Heart left ventricle (tissue), 16 donors: ENCODE data around the gene GRIN2A. TPM values are rescaled to one million over a fixed set of nuclear protein-coding genes. Genes with fewer than 3 reads are reported as not detected.
A peak's percentile ranks its signal among the peaks of the same experiment; 100 is the strongest.

Experiments
- ATAC-seq, 4 donors: fragments of 200-7000 bp; cut with Tn5 transposase; one replicate each; pipeline ENCODE4 v1.9.1; 2020 to 2022; ENCODE audit warnings: moderate library complexity in 4 of 4, mild to moderate bottlenecking in 3 of 4, moderate number of reproducible peaks in 1 of 4
- DNase-seq, 5 donors: peaks; one replicate each; pipeline ENCODE4 v3.0.0-alpha.2; 2020
- H3K27ac ChIP-seq, 12 donors: fragments of 200-600 bp; sonication (generic) in 4 of 12; one replicate each; pipeline versions ENCODE4 v1.5.0 to v1.8.0; 2016 to 2022; ENCODE audit warnings: mild to moderate bottlenecking in 2 of 12
- H3K27me3 ChIP-seq, 9 donors: fragments of 200-600 bp; sonication (generic) in 2 of 9; one replicate each; pipeline versions ENCODE4 v1.5.1 to v1.8.0; 2016 to 2022; ENCODE audit warnings: mild to moderate bottlenecking in 3 of 9
- H3K36me3 ChIP-seq, 9 donors: fragments of 200-600 bp; sonication (generic) in 2 of 9; one replicate each; pipeline versions ENCODE4 v1.5.0 to v1.8.0; 2018 to 2022; ENCODE audit warnings: mild to moderate bottlenecking in 2 of 9
- H3K4me1 ChIP-seq, 12 donors: fragments of 200-600 bp; sonication (generic) in 4 of 12; one replicate each; pipeline versions ENCODE4 v1.5.0 to v1.8.0; 2016 to 2022; ENCODE audit warnings: mild to moderate bottlenecking in 3 of 12
- H3K4me3 ChIP-seq, 12 donors: fragments of 200-600 bp; sonication (generic) in 4 of 12; one replicate each; pipeline versions ENCODE4 v1.5.0 to v1.8.0; 2017 to 2022; ENCODE audit warnings: mild to moderate bottlenecking in 9 of 12, moderate library complexity in 4 of 12
- H3K9me3 ChIP-seq, 12 donors: fragments of 200-600 bp; sonication (generic) in 4 of 12; one replicate each; pipeline versions ENCODE4 v1.5.0 to v1.8.0; 2016 to 2022; ENCODE audit warnings: mild to moderate bottlenecking in 1 of 12
- CTCF ChIP-seq, 12 donors: fragments of 200-600 bp; sonication (generic) in 4 of 12; IDR thresholded peaks; one replicate each; pipeline versions ENCODE4 v1.5.0 to v1.8.0; 2018 to 2022; ENCODE audit warnings: antibody characterized with exemption in 12 of 12, mild to moderate bottlenecking in 5 of 12
- POLR2A ChIP-seq, 2 donors: fragments of 450-650 bp; IDR thresholded peaks; one replicate each; pipeline ENCODE4 v1.6.1; 2017; ENCODE audit warnings: antibody characterized with exemption in 2 of 2, mild to moderate bottlenecking in 2 of 2, moderate library complexity in 2 of 2
- WGBS, 4 donors: extraction: QIAGEN DNeasy Blood & Tissue Kit in 2 of 4; methylation state at CpG; one replicate each; pipeline versions ENCODE4 v1.1.5 to v1.1.7; 2013 to 2018; 5-methylcytosine and 5-hydroxymethylcytosine counted together
- intact Hi-C, 10 donors: fragments of 100-400 bp; cut with DNase I; formaldehyde crosslinking; loops; one replicate each; pipeline versions ENCODE4 v1.11.1 to v1.14.2; 2022
- polyA plus RNA-seq, 2 donors: library from polyadenylated mRNA; stranded (reverse); fragments of 200-250 nt; gene quantifications; one replicate each; pipeline ENCODE4 v1.2.3, GENCODE V29; 2013
- total RNA-seq, 9 donors: library from RNA; depleted of rRNA in 2 of 9; stranded (reverse); fragments of >200 nt in 2 of 9; fragmentation: NEBNext Ultra II Directional in 3 of 9; extraction: Animal tissue kit (Norgen Biotek cat#: 25700) in 3 of 9; gene quantifications; one replicate each; pipeline versions ENCODE4 v1.1.0 to v1.2.4, GENCODE V29; 2016 to 2023
- donor health status: ischemic (EF 13 %, LVEDD 7.1; RV severe dilation, severe dysfunction).
- donor health status: healthy with polysubstance abuse.
- donor health status: DM: no; HTN: yes; CAD: no.
- donor health status: DM: no; HTN: no; CAD: no.
- donor health status: ischemic (EF 25% LVEDD 6.9; RV normal size, moderate dysfunction).
- donor health status: ischemic (EF 25% LVEDD 5.7; RV mildly dilated, moderate dysfunction).
- donor health status: healthy.
- donor health status: DM: yes; HTN: yes; CAD: no.
- donor health status: ischemic (EF 35%, LVEDD 5.7; RV mildly dilated, moderate dysfunction).
- donor health status: nonischemic (EF 11% LVEDD 7.7; RV severe dilation, severe dysfunction).
- donor health status: DM: yes; HTN: yes; CAD: no.
- donor health status: PGD.
- donor health status: ischemic (EF 29% LVEDD 5.4; RV normal size, mild dysfunction).
- donor health status: nonischemic (EF 23%, LVEDD 6.1; RV moderate dilation, normal function).

The GRIN2A gene
- total and polyA plus RNA-seq, 11 donors = 0.01 to 4.6 (median 2.6) TPM

- H3K4me3 ChIP-seq = no peak overlapping the region
- 74 to 85% (median 79%) methylated on average over 8 of the region's 8 CpGs for WGBS, 4 donors
- no peak for ATAC-seq
- intact Hi-C loops = no loop called here
- no peak for DNase-seq
- H3K9me3 ChIP-seq = no peaks in the 10 kb centered on the region
- no peaks in the 10 kb centered on the region for H3K36me3 ChIP-seq
- no peak overlapping the region for H3K27ac ChIP-seq
- peaks cover 0 to 13% (median 2%) of the 10 kb centered on the region in 12 donors for H3K4me1 ChIP-seq
- no peaks in the 10 kb centered on the region for H3K27me3 ChIP-seq
- no peak for TF ChIP-seq CTCF (IDR thresholded peaks at IDR 0.05)
- no peak for TF ChIP-seq POLR2A (IDR thresholded peaks at IDR 0.05)
Measured at GRCh38 chr16:9907752-9908151, 274.5 kb downstream of the GRIN2A start.

GRCh38 chr16:9906218-9906617, 276.0 kb downstream of the GRIN2A start:
- 66 to 74% (median 73%) methylated on average over 3 of the region's 3 CpGs for WGBS, 4 donors
- Histone ChIP-seq H3K27me3 (no peaks in the 10 kb centered on the region), H3K4me3 (no peak overlapping the region), H3K36me3 (no peaks in the 10 kb centered on the region), H3K9me3 (no peaks in the 10 kb centered on the region), H3K27ac (no peak overlapping the region), H3K4me1 (peaks cover 0 to 13% (median 2%) of the 10 kb centered on the region in 12 donors)
- TF ChIP-seq POLR2A (IDR thresholded peaks at IDR 0.05) (no peak), CTCF (IDR thresholded peaks at IDR 0.05) (no peak)
- intact Hi-C loops = no loop called here
- DNase-seq = no peak
- no peak for ATAC-seq

- intact Hi-C loops = no loop called here
- WGBS, 4 donors = 82 to 92% (median 85%) methylated on average over 2 of the region's 2 CpGs
Measured at GRCh38 chr16:9904526-9904925, 277.7 kb downstream of the GRIN2A start.

DNA sequence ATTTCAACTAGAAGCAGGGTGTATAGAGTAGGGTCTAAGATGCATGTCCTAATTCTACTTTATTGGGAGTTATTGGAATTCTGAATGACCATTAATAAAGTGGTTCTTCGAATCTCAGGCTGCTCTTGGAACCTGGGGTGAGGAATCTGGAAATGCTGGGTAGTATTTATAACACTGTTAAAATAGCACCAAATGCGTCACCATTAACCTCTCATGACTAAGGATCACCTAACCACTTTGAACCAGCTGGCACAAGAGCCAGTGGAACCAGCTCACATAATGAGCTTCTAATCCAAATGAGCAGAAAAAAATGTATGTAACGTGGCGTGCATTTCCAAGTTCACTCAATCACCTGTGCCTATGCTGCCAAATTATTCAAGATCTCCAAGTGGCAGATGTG, 281.7 kb downstream of the GRIN2A start:
- Histone ChIP-seq H3K27ac (no peak overlapping the region), H3K27me3 (no peaks in the 10 kb centered on the region), H3K36me3 (no peaks in the 10 kb centered on the region), H3K4me3 (no peak overlapping the region), H3K9me3 (no peaks in the 10 kb centered on the region), H3K4me1 (no peaks in the 10 kb centered on the region)
- 82 to 85% (median 84%) methylated on average over 4 of the region's 4 CpGs for WGBS, 4 donors
- TF ChIP-seq CTCF (IDR thresholded peaks at IDR 0.05) = no peak
- no peak for TF ChIP-seq POLR2A (IDR thresholded peaks at IDR 0.05)
- no peak for DNase-seq
- intact Hi-C loops = no loop called here
- peak in 2 of 4 donors; percentile 77 to 84 for ATAC-seq

More at GRCh38 chr16:9904526-9904925, 277.7 kb downstream of the GRIN2A start:
- DNase-seq = no peak
- ATAC-seq = no peak
- Histone ChIP-seq H3K9me3 (no peaks in the 10 kb centered on the region), H3K27me3 (no peaks in the 10 kb centered on the region), H3K36me3 (no peaks in the 10 kb centered on the region), H3K4me1 (peaks cover 0 to 13% (median 2%) of the 10 kb centered on the region in 12 donors), H3K27ac (no peak overlapping the region), H3K4me3 (no peak overlapping the region)
- TF ChIP-seq POLR2A (IDR thresholded peaks at IDR 0.05) (no peak), CTCF (IDR thresholded peaks at IDR 0.05) (no peak)
